Jurkat, Clone E6-1 (cell line): ENCODE measurements around the gene CRLF3. TPM values are rescaled to one million over a fixed set of nuclear protein-coding genes. Genes with fewer than 3 reads are reported as not detected.
"Not testable (repeated sequence)": the region's sequence is repeated elsewhere in the genome, so short reads cannot be mapped to it uniquely, and the experiment has no call there.

Experiments
- DNase-seq: peaks from one replicate; pipeline ENCODE4 v3.0.0-alpha.2; 2011; ENCODE audit warnings: low read depth, low spot score
- H3K4me3 ChIP-seq: 2 replicates; pipeline ENCODE4 v1.5.1; 2011; ENCODE audit warnings: mild to moderate bottlenecking, low read length, control low read depth, moderate library complexity
- polyA plus RNA-seq: library from polyadenylated mRNA; unstranded; fragments of >200 nt; gene quantifications from one replicate; pipeline ENCODE4 v1.2.1, GENCODE V29; 2012; ENCODE audit warnings: missing spikeins; ENCODE audit not compliant: insufficient read length, insufficient read depth

The CRLF3 gene
- 40.3 TPM for polyA plus RNA-seq

GRCh38 chr17:30824356-30825145, at the start of gene CRLF3:
Gene CRLF3, minus strand, starts transcription at chr17:30824692. Its CDS starts 41 bp downstream, at chr17:30824651.
- peak within 1 kb of the TSS; percentile 89 for H3K4me3 ChIP-seq
- peak; percentile 83 for DNase-seq

GRCh38 chr17:30869005-30869404, 44.5 kb upstream of the CRLF3 start:
- DNase-seq, result no peak
- no peak overlapping the region for H3K4me3 ChIP-seq

GRCh38 chr17:30864636-30865035, 40.1 kb upstream of the CRLF3 start:
- DNase-seq, result no peak
- no peak overlapping the region for H3K4me3 ChIP-seq

- no peak overlapping the region for H3K4me3 ChIP-seq
- no peak for DNase-seq
Observed at GRCh38 chr17:30858556-30859250, 34.2 kb upstream of the CRLF3 start.

- no peak for DNase-seq
- no peak overlapping the region for H3K4me3 ChIP-seq
Observed at GRCh38 chr17:30854146-30854545, 29.7 kb upstream of the CRLF3 start.

- no peak for DNase-seq
Observed at GRCh38 chr17:30848021-30848420, 23.5 kb upstream of the CRLF3 start.

GRCh38 chr17:30840771-30841170, 16.3 kb upstream of the CRLF3 start:
- no peak for DNase-seq
- no peak overlapping the region for H3K4me3 ChIP-seq

More at GRCh38 chr17:30848021-30848420, 23.5 kb upstream of the CRLF3 start:
- H3K4me3 ChIP-seq, result no peak overlapping the region

- H3K4me3 ChIP-seq, result no peak overlapping the region
- no peak for DNase-seq
Observed at GRCh38 chr17:30838202-30838807, 13.8 kb upstream of the CRLF3 start.

- no peak for DNase-seq
- H3K4me3 ChIP-seq, result peak overlapping the region; percentile 99
Observed at GRCh38 chr17:30832438-30833124, 8.1 kb upstream of the CRLF3 start.

GRCh38 chr17:30831663-30832437, 7.4 kb upstream of the CRLF3 start, which contains the start of gene ATAD5:
Gene ATAD5, plus strand, starts transcription at chr17:30831966. Its CDS starts 382 bp downstream, at chr17:30832348.
- peak within 1 kb of the TSS; percentile 99 for H3K4me3 ChIP-seq
- peak; percentile 87 for DNase-seq

GRCh38 chr17:30831257-30831656, 6.8 kb upstream of the CRLF3 start:
- no peak for DNase-seq
- H3K4me3 ChIP-seq, result peak overlapping the region; percentile 99

- no peak overlapping the region for H3K4me3 ChIP-seq
- no peak for DNase-seq
Observed at GRCh38 chr17:30829022-30829421, 4.5 kb upstream of the CRLF3 start.

GRCh38 chr17:30827082-30827481, 2.6 kb upstream of the CRLF3 start:
- no peak overlapping the region for H3K4me3 ChIP-seq
- DNase-seq, result no peak

GRCh38 chr17:30824002-30824355, 513 bp downstream of the CRLF3 start:
- DNase-seq, result no peak

GRCh38 chr17:30823421-30823820, 1.1 kb downstream of the CRLF3 start:
- H3K4me3 ChIP-seq, result peak overlapping the region; percentile 89
- no peak for DNase-seq

More at GRCh38 chr17:30824002-30824355, 513 bp downstream of the CRLF3 start:
- peak overlapping the region; percentile 89 for H3K4me3 ChIP-seq

- not testable (repeated sequence) for DNase-seq
- peak overlapping the region; percentile 89 for H3K4me3 ChIP-seq
Observed at GRCh38 chr17:30822919-30823318, 1.6 kb downstream of the CRLF3 start.

- H3K4me3 ChIP-seq, result peak overlapping the region; percentile 89
- DNase-seq, result no peak
Observed at GRCh38 chr17:30821871-30822723, 2.4 kb downstream of the CRLF3 start.
